GM21576 (cell line): ENCODE data around the gene MTRR.

Source experiments
- ATAC-seq: cut with Tn5 transposase; IDR thresholded peaks from one replicate; pipeline ENCODE4 v1.9.1; 2021; ENCODE audit warnings: mild to moderate bottlenecking, moderate library complexity; ENCODE audit not compliant: unreplicated experiment

The MTRR gene

DNA sequence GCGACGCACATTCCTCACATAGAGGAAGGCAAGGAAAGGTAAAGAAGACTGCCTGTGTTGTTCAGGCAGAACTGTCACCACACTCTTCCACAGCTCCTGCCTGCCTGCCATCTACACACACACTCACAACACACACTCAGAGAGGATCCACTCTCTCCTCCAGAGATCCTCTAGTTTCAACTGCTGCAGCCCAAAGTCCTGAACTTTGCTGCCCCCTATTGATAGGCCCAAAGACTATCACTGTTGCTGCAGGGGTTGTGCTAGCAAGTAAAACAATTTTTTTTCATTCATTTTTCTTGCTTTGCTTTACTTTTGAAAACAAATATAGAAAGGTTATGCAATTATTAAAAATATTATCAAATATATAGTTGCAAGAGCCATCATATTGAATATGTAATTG is 12.1 kb upstream of the MTRR start:
- no peak for ATAC-seq

DNA sequence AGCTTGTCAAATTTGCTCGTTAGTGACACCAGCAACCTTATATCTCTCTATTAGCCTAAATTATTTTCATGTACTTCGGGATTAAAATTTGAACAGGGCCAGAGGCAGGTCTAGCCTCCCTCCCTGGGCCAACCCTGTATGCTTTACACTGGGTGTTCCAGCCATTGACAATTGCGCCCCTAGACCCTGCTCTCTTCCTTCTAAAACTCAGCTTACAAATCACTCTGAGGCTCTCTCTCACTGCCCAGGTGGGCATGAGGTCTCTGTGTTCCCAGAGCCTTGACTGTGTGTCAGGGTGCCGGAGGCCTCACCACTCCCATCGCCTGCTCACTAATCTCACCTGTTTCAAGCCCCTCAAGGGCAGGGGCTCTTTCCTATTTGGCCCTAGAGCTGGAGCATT is 11.6 kb upstream of the MTRR start:
- no peak for ATAC-seq

DNA sequence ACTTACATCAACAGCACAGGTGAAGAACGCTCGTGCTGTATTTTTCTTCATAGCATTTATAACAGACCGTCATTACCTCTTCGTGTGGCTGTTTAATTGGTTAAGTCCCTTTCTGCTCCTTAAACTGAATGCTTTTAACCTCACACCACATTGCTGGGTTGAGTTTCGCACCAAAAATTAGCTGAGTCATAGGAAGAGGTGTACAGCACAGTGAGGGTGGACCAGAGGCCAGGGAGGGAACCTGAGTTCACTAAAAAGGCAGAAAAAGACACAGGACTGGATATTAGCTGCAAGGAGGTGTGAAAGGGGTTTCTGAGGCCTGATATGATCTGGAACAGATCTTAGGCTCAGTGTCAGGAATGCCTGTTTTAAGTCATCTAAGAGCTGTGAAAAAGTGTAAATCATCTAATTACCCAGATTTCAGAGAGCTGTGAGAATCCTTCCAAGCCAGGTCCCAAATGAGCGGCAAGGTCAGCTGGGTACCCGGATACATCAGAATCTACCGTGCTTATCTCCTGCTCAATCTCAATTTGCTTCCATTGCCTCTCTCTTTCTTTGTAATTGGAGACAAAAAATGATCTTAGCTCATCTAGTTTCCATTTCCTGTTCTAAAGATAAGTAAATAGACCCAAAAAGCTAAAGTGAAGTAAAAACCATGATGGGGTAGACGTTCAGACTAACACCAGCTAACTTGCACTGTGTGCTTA is 10.9 kb upstream of the MTRR start:
- ATAC-seq = no peak

- no peak for ATAC-seq
Observed at GRCh38 chr5:7866196-7866595, 2.8 kb upstream of the MTRR start.

DNA sequence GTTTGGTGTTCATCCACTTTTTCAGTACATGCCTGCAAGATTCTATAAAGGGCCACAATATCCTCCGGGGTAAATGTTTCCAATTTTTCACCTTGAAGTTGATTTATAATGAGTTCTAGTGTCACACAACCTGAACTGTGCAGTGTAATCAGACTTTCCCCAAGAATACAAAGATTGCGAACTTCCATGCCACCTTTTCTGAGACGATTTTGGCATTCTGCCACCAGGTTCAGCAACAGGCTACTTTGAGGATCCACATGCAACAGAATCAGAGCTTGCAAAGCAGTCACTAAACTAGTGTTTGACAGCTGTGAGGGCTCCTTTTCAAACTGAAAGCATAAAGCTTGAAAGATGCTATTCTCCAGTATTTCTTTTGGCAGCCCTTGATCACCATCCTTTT is 1.7 kb upstream of the MTRR start:
- no peak for ATAC-seq

- ATAC-seq = no peak
Observed at GRCh38 chr5:7868427-7868772, 548 bp upstream of the MTRR start.

GRCh38 chr5:7869474-7870136 is 657 bp downstream of the MTRR start:
- peak; percentile 23 for ATAC-seq

- peak; percentile 25 for ATAC-seq
Observed at GRCh38 chr5:7871653-7872052, 2.7 kb downstream of the MTRR start.

DNA sequence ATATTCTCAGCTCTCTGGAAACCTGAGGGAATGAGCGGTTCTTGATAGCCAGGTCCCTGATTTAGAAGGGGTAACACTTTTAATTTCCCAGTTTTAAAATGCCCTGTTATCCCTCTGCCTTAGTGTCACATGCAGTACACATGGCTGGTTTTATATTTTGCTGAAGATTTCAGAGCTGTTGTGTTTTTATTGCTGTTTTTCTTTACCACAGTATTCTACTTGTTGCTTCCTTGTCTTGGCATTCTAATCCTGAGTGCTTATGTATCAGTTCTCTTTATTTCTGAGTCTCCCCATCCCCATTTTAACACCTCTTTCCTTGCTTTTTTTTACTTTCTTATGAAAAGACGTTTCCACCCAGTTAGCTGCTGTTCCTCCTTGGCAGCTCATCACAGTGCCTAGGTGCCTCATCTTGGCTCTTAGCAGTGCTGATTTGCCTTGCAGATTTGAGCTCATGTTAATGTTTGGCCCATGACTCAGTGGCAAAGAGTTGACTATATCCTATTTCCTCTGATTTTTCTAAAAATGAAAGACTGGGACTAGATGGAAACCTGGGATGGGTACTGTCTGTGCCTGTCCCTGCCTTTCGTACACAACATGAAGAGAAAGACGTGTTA is 3.7 kb downstream of the MTRR start:
- ATAC-seq = no peak

DNA sequence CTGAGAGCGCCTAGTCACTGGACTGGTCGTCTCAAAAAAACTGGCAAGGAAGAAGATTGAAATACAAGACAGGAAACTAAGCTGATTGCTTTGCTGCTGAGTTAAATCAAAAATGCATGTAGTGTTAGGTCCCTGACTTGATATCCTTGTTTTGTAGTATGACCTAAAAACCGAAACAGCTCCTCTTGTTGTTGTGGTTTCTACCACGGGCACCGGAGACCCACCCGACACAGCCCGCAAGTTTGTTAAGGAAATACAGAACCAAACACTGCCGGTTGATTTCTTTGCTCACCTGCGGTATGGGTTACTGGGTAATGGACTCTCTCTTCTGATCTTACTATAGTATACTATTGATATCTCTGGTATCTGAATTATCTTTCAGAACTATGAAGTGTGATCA is 4.3 kb downstream of the MTRR start:
- ATAC-seq = no peak

DNA sequence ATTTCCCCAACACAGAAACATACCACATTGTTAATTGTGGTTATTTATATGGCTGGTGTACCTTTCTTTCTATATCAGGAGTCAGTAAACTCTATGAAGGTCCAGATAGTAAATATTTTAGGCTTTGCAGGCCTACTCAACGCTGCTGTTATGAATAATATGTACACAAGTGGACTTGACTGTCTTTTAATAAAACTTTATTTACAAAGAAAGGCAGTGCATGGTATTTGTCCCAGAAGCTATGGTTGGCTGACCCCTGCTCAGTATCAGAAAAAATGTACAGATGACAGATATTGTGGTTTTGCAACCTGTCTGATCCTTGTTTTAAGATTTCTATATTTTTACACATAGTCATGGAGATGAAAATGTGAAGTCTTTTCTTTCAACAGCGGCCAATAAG is 5.7 kb downstream of the MTRR start:
- ATAC-seq = no peak

- no peak for ATAC-seq
Observed at GRCh38 chr5:7875151-7875550, 6.2 kb downstream of the MTRR start.

DNA sequence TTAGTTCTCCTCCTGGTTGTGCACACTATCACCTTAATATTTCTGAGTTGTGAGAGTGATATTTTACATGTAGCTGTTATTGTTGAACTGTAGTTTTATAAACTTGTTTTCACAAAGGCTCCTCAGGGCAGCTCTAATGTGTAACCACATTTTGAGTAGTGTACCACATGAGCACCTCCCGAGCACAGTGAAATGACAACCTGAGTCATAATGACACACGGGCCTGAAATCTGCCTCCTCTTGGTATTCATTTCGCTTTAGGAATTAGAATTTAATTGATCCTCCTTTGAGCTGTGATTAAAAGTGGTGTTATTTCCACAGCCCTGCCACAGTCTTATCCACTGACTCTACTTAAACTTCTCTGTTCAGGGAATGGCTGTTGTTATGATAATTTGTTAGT is 7.9 kb downstream of the MTRR start:
- ATAC-seq = peak; percentile 44

DNA sequence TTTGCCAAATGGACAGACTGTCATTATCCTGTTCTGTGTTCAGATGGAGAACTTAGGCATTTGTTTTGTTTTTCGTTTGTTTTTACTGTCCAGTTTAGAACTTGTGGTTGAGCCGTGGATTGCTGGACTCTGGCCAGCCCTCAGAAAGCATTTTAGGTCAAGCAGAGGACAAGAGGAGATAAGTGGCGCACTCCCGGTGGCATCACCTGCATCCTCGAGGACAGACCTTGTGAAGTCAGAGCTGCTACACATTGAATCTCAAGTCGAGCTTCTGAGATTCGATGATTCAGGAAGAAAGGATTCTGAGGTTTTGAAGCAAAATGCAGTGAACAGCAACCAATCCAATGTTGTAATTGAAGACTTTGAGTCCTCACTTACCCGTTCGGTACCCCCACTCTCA is 8.9 kb downstream of the MTRR start:
- ATAC-seq = no peak

DNA sequence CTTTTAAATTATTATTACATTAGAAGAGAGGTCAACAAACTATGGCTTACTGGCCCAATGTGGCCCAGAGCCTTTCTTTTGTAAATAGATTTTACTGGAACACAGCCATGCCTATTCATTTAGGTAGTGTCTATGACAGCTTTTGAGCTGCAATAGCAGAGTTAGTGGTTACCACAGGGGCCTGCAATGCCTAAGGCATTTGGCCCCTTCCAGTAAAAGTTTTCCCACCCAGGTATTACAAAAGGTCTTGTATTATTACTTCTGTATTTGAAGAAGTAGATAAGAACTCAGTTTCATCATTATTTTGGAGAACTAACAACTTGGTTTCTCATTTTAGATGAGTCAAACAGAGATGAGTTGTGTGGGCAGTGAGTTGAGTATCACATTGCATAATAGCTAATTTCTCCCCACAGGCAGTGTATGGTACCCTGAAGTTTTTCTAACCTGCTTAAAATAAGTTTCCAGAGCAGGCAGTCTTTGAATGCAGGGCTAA is 9.5 kb downstream of the MTRR start:
- ATAC-seq = peak; percentile 96

DNA sequence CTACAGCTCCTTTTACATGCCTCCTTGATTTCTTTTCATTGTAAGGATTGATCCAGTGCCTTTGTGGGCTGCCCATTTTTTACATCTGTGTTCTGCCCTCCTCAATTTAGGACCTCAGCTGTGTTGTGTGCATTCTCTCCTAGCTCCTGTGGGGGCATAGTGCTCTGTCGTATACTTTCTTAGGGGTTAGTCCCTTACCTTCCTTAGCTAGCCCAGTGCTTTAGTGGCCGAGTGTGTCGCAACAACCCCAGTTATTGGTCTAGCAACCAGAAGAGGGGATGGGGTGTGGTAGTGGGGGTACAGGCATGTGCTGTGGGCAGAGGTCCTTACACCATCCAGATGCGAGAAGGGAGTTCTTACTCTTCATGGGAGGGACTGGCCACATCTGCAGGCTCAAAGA is 12.1 kb downstream of the MTRR start:
- ATAC-seq = no peak

GRCh38 chr5:7881816-7882215 is 12.9 kb downstream of the MTRR start:
- ATAC-seq = no peak

- no peak for ATAC-seq
Observed at GRCh38 chr5:7882926-7883325, 14.0 kb downstream of the MTRR start.

DNA sequence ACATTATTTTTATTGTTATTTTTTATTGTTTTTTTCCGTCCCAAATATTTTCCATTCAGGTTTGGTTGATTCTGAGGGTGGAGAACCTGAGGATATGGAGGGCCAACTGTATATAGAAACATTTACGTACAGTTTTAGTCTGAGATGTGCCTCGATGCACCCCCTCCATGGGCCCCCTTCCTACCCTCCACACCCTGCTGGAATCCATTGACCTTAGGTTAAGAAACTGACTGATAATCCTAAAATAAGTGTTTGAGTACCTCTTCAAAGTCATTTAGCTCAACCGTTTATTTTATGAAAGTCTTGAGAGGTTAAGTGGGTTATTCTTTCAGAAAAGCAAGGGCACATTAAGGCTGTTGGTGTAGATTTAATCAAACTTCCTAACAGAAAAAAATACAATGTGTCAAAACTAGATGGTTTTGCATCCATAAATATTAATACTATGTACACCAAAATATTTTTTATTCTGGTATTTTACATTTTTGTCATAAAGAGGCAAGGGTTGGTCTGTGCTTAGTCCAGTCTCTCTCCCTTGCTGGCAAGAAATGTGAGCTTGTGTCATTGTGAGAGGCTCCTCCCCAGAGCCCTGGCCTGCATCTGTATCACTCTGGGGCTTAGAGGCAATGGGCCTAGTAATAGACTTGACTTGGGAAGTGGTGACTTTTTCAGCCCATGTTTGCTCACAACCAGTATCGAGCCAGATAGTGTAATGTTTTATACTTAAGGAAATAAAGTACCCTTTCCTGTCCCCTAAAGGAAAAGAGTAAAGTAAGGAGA is 15.7 kb downstream of the MTRR start:
- no peak for ATAC-seq

DNA sequence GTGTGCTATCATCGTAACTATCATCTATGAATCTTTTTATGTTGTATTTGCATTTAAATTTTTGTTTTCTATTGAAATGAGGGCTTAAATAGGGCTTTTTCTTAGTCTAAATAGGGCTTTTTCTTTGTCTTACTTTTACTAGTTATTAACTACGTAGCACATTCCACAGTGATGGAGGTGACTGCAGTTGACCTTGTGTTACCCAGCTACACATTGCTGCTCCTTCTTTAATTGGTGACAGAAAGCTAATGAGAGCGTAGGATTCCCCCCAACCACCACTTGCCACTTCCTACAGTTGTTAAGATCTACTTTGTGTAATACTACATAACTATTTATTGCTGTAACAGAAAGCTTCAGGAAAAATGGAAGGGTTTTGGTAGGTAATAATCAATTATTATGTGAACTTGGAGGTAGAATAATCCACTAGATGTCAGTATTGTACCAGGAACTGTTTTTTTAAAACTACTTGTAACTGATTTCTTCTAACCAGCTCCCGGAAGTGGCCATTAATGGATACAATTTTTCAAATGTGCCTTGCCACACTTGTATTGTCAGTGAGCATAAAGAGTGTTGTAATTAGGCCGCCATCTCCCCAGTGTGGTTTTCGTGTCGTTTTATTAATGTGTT is 18.0 kb downstream of the MTRR start:
- peak; percentile 69 for ATAC-seq

DNA sequence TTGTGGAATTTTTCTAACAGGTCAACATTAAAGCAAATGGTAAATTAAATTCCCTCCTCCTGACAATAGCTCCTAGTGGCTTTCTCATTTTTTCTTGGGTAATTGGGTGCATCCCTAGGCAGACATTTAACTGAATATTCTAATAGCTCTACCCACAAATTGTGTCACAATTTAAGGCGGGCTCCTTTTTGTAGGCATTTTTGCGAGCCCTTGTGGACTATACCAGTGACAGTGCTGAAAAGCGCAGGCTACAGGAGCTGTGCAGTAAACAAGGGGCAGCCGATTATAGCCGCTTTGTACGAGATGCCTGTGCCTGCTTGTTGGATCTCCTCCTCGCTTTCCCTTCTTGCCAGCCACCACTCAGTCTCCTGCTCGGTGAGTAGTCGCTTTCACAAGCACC is 20.0 kb downstream of the MTRR start:
- ATAC-seq = no peak
